Measurements from ENCODE around the gene NOTCH2.

NOTCH2 gene

DNA sequence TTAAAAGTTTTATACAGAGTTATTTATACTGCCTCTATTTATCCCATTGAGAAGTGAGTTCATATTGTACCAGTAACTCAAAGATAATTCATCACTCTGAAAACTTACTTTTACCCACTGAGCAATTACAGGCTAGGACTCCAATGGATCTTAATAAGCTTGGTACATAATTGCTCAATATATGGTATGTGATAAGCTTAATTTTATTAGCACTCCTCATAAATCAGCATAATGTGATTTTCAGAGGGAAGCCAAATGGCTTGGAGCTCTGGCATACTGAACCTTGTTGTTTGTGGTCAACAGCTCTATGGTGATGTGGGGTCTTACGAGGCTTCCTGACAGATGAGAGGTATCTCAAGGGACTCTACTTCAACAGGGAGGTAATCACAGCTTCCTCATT, 199.5 kb downstream of the NOTCH2 start:
- no peak for DNase-seq

- no peak for DNase-seq
Observed at GRCh38 chr1:119868176-119868575, 201.3 kb downstream of the NOTCH2 start.

DNA sequence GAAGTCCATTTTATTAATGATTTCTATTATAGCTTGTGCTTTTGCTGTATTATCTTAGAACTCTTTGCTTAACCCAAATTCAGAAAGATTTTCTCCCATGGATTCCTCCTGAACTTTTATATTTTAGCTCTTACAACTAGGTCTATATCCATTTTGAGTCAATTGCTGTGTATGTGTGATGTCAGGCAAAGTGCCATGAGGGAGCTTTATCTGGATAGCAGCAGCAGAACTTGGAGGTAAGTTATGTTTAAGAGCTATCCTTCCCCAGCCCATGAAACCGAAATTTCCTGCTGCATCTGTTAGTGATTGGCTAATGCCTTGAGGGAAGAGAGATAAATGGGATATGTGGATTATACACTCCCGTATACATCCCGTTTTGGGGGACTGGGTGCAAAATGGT, 203.0 kb downstream of the NOTCH2 start:
- no peak for DNase-seq

- no peak for DNase-seq
Observed at GRCh38 chr1:119865627-119866026, 203.8 kb downstream of the NOTCH2 start.

DNA sequence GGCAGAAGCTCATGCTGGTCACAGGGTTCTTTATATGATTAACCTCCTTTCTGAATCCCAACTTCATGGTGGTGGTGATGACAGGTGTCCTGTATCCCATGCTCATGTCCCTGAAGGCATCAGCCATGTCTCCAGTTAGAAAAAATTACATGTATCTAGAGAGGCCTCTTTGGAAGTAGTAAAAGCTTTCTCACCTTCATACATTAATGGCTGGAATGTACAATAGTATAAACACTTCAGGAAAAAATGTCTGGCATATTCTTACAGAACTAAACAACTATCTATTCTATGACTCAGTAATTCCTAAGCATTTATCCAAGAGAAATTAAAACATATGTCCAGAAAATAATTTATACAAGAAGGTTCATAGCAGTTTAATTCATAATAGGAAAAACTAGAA, 207.2 kb downstream of the NOTCH2 start:
- DNase-seq = no peak
